Lower lobe of right lung (tissue), 2 donors: ENCODE measurements around the gene ZNF85. TPM values are rescaled to one million over a fixed set of nuclear protein-coding genes. Genes with fewer than 3 reads are reported as not detected.

ENCODE experiments used
- ATAC-seq, 2 donors: fragments of 200-7000 bp; cut with Tn5 transposase; one replicate each; pipeline ENCODE4 v1.9.1; 2020 to 2022; ENCODE audit warnings: mild to moderate bottlenecking in 2 of 2, moderate library complexity in 2 of 2
- DNase-seq: peaks from one replicate; pipeline ENCODE4 v3.0.0-alpha.2; 2020
- H3K27ac ChIP-seq: fragments of 200-600 bp; one replicate; pipeline ENCODE4 v1.8.0; 2022
- H3K27me3 ChIP-seq: fragments of 200-600 bp; one replicate; pipeline ENCODE4 v1.8.0; 2022; ENCODE audit warnings: low read depth
- H3K36me3 ChIP-seq: fragments of 200-600 bp; one replicate; pipeline ENCODE4 v1.8.0; 2022; ENCODE audit warnings: mild to moderate bottlenecking
- H3K4me1 ChIP-seq: fragments of 200-600 bp; one replicate; pipeline ENCODE4 v1.8.0; 2022
- H3K4me3 ChIP-seq: fragments of 200-600 bp; one replicate; pipeline ENCODE4 v1.8.0; 2022; ENCODE audit warnings: mild to moderate bottlenecking
- H3K9me3 ChIP-seq: fragments of 200-600 bp; one replicate; pipeline ENCODE4 v1.8.0; 2022
- intact Hi-C: fragments of 100-400 bp; cut with DNase I; formaldehyde crosslinking; loops from one replicate; pipeline ENCODE4 v1.11.0; 2022
- long read RNA-seq: library from polyadenylated mRNA; unstranded; transcript quantifications from one replicate; pipeline ENCODE4 v2.0.0, GENCODE V29; 2021
- total RNA-seq: library from RNA; stranded (reverse); fragmentation: NEBNext Ultra II Directional; extraction: Animal tissue kit (Norgen Biotek cat#: 25700); gene quantifications from one replicate; pipeline ENCODE4 v1.2.1, GENCODE V29; 2021
- TF ChIP-seq, protein P1 (sequence below): fragments of 200-600 bp; IDR thresholded peaks from one replicate; pipeline ENCODE4 v1.8.0; 2022; ENCODE audit warnings: antibody characterized with exemption, mild to moderate bottlenecking
- donor health status: DM: no; HTN: yes; CAD: no; lungs with severe emphysema.

ZNF85 gene
- 4.2 TPM for total RNA-seq
- long read RNA-seq, partial matches to known transcripts: 0 of 4 reads
- long read RNA-seq, other reads (novel, unspliced or antisense): 1 of 4 reads

GRCh38 chr19:20923077-20923871, at the start of gene ZNF85:
ZNF85 (plus strand) TSS chr19:20923251; CDS start chr19:20923401, 150 bp downstream.
- TF ChIP-seq, protein P1, sequence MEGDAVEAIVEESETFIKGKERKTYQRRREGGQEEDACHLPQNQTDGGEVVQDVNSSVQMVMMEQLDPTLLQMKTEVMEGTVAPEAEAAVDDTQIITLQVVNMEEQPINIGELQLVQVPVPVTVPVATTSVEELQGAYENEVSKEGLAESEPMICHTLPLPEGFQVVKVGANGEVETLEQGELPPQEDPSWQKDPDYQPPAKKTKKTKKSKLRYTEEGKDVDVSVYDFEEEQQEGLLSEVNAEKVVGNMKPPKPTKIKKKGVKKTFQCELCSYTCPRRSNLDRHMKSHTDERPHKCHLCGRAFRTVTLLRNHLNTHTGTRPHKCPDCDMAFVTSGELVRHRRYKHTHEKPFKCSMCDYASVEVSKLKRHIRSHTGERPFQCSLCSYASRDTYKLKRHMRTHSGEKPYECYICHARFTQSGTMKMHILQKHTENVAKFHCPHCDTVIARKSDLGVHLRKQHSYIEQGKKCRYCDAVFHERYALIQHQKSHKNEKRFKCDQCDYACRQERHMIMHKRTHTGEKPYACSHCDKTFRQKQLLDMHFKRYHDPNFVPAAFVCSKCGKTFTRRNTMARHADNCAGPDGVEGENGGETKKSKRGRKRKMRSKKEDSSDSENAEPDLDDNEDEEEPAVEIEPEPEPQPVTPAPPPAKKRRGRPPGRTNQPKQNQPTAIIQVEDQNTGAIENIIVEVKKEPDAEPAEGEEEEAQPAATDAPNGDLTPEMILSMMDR: no peak
- Histone ChIP-seq H3K4me3 (peak within 1 kb of the TSS; percentile 66), H3K9me3 (no peaks in the 10 kb centered on the region), H3K27me3 (no peaks in the 10 kb centered on the region), H3K4me1 (peaks cover 8% of the 10 kb centered on the region), H3K27ac (peak within 1 kb of the TSS; percentile 87), H3K36me3 (no peaks in the 10 kb centered on the region)
- ATAC-seq: peak; percentile 98 to 100
- DNase-seq: peak; percentile 90
- intact Hi-C loops: no loop called here

- H3K36me3 ChIP-seq: no peaks in the 10 kb centered on the region
- intact Hi-C loops: no loop called here
- TF ChIP-seq, protein P1: no peak
- H3K4me3 ChIP-seq: no peak overlapping the region
- no peaks in the 10 kb centered on the region for H3K27me3 ChIP-seq
- no peak overlapping the region for H3K27ac ChIP-seq
- DNase-seq (no peak), ATAC-seq (no peak)
- peaks cover 4% of the 10 kb centered on the region for H3K9me3 ChIP-seq
- H3K4me1 ChIP-seq: no peaks in the 10 kb centered on the region
Observed at GRCh38 chr19:20879501-20879900, 43.5 kb upstream of the ZNF85 start.

DNA sequence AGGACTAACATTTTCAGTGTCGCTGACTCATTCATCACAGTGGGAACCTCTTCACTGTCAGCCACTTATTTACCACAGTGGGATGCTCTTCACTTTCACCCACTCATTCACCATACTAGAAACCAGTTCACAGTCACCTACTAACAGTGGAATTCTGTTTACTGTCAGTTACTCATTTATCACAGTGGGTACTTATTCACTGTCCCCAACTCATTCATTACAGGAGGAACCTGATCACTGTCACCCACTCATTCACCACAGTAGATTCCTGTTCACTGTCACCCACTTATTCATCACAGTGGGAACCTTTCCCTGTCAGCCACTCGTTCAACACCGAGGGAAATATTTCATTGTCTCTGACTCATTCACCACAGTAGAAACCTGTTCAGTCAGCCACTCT, 10.1 kb upstream of the ZNF85 start:
- H3K4me1 ChIP-seq: no peaks in the 10 kb centered on the region
- H3K4me3 ChIP-seq: no peak overlapping the region
- DNase-seq: no peak
- H3K27me3 ChIP-seq: no peaks in the 10 kb centered on the region
- peaks cover 6% of the 10 kb centered on the region for H3K9me3 ChIP-seq
- no peak overlapping the region for H3K27ac ChIP-seq
- H3K36me3 ChIP-seq: no peaks in the 10 kb centered on the region
- ATAC-seq: no peak
- intact Hi-C loops: no loop called here
- TF ChIP-seq, protein P1: no peak

DNA sequence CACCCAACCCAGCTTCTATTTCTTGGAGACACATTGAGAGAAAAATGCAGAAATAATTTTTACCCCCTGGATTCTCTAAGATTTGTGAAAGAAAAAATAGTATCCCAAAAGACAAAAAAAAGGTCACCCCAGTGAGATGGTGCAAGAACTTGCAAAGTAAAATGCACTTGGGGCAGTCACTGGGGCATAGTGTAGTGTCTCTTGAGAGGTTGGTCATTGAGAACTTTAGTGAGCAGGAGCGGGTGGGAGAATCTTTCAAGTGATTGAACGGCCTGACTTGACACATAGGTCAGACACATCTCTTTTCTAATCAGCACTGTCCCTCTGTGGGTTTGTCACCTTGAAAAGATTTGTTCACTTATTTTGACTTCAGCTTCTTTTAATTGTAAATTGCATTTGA, 2.4 kb downstream of the ZNF85 start:
- TF ChIP-seq, protein P1: no peak
- Histone ChIP-seq H3K36me3 (no peaks in the 10 kb centered on the region), H3K4me1 (peaks cover 8% of the 10 kb centered on the region), H3K4me3 (no peak overlapping the region), H3K27me3 (no peaks in the 10 kb centered on the region), H3K9me3 (no peaks in the 10 kb centered on the region), H3K27ac (no peak overlapping the region)
- intact Hi-C loops: no loop called here
- no peak for DNase-seq
- ATAC-seq: no peak

GRCh38 chr19:20926796-20927195, 3.7 kb downstream of the ZNF85 start:
- H3K4me3 ChIP-seq: no peak overlapping the region
- H3K9me3 ChIP-seq: no peaks in the 10 kb centered on the region
- intact Hi-C loops: no loop called here
- DNase-seq (no peak), ATAC-seq (no peak)
- H3K36me3 ChIP-seq: no peaks in the 10 kb centered on the region
- H3K27ac ChIP-seq: no peak overlapping the region
- TF ChIP-seq, protein P1: no peak
- H3K4me1 ChIP-seq: peaks cover 8% of the 10 kb centered on the region
- H3K27me3 ChIP-seq: no peaks in the 10 kb centered on the region
